MM.1S (cell line): ENCODE measurements around the gene SLC17A8.

Source experiments
- EZH2phosphoT487 ChIP-seq: fragments of 300-600 bp; sonication (generic); IDR thresholded peaks from 2 replicates; pipeline ENCODE4 v1.6.1; 2018; ENCODE audit warnings: antibody characterized with exemption, low read length
- TF ChIP-seq, protein P1 (sequence below): fragments of 300-600 bp; sonication (generic); IDR thresholded peaks from 2 replicates; pipeline ENCODE4 v1.5.1; 2016; ENCODE audit warnings: antibody characterized with exemption, low read length, mixed read lengths

DNA sequence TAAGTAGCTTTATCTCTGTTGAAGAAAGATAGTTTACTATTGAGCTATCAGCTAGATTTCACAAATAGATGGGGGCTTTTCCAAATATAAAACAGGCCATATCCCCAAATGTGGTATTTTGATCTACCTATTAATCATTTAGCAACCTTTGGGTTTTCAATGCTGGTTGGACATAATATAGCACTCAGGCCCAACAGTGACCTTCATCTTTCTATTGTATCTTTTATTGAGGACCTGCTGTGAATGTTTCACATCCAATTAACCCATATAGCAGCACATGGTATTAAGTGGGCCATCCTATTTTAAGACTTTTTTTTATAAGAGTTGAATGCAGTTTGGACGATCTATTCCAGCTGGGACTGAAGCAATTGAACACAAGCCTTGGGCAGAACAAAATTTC is 106.8 kb downstream of the SLC17A8 start:
- TF ChIP-seq, protein P1, sequence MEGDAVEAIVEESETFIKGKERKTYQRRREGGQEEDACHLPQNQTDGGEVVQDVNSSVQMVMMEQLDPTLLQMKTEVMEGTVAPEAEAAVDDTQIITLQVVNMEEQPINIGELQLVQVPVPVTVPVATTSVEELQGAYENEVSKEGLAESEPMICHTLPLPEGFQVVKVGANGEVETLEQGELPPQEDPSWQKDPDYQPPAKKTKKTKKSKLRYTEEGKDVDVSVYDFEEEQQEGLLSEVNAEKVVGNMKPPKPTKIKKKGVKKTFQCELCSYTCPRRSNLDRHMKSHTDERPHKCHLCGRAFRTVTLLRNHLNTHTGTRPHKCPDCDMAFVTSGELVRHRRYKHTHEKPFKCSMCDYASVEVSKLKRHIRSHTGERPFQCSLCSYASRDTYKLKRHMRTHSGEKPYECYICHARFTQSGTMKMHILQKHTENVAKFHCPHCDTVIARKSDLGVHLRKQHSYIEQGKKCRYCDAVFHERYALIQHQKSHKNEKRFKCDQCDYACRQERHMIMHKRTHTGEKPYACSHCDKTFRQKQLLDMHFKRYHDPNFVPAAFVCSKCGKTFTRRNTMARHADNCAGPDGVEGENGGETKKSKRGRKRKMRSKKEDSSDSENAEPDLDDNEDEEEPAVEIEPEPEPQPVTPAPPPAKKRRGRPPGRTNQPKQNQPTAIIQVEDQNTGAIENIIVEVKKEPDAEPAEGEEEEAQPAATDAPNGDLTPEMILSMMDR = no peak
- no peak for TF ChIP-seq EZH2phosphoT487
